Right lobe of liver (tissue), 4 donors: ENCODE data around the gene CBLL1.

Experiments
- POLR2A ChIP-seq: fragments of 450-650 bp; IDR thresholded peaks from one replicate; pipeline ENCODE4 v1.6.1; 2017; ENCODE audit warnings: antibody characterized with exemption, mild to moderate bottlenecking
- TF ChIP-seq, protein P1 (sequence below), 4 donors: fragments of 200-600 bp in 3 of 4; fragments of 450-650 bp in 1 of 4; IDR thresholded peaks; one replicate each; pipeline versions ENCODE4 v1.5.1 to v1.8.0; 2016 to 2022; ENCODE audit warnings: antibody characterized with exemption in 4 of 4, mild to moderate bottlenecking in 2 of 4
- donor health status: DM: no; HTN: no; CAD: no.
- donor health status: DM: no; HTN: no; CAD: no.
- donor health status: DM: no; HTN: yes; CAD: no.

GRCh38 chr7:107703219-107703618 lies 40.7 kb upstream of the CBLL1 start:
- TF ChIP-seq, protein P1, sequence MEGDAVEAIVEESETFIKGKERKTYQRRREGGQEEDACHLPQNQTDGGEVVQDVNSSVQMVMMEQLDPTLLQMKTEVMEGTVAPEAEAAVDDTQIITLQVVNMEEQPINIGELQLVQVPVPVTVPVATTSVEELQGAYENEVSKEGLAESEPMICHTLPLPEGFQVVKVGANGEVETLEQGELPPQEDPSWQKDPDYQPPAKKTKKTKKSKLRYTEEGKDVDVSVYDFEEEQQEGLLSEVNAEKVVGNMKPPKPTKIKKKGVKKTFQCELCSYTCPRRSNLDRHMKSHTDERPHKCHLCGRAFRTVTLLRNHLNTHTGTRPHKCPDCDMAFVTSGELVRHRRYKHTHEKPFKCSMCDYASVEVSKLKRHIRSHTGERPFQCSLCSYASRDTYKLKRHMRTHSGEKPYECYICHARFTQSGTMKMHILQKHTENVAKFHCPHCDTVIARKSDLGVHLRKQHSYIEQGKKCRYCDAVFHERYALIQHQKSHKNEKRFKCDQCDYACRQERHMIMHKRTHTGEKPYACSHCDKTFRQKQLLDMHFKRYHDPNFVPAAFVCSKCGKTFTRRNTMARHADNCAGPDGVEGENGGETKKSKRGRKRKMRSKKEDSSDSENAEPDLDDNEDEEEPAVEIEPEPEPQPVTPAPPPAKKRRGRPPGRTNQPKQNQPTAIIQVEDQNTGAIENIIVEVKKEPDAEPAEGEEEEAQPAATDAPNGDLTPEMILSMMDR (IDR thresholded peaks at IDR 0.05) = no peak
- TF ChIP-seq POLR2A = no peak
